ENCODE results near the gene ATP8B4.

The ATP8B4 gene

DNA sequence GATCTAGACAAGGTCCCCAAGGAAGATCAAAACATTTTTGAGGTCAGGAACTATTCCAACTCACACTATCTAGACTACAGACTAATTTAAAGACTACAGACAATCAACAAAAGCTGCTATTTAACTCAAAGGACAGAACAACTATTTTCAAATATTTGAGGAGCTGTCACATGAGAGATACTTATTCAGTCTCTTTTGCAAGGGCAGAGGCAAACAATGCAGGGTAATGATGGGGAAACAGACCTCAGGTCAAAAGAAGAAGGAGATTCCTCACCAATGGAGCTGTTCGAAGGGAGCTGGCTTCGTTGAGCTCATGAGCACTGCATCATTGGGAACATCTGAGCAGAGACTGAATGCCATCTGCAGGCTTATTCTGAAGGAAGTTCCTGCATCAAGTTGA lies 266.3 kb downstream of the ATP8B4 start:
- TF ChIP-seq, protein P1, sequence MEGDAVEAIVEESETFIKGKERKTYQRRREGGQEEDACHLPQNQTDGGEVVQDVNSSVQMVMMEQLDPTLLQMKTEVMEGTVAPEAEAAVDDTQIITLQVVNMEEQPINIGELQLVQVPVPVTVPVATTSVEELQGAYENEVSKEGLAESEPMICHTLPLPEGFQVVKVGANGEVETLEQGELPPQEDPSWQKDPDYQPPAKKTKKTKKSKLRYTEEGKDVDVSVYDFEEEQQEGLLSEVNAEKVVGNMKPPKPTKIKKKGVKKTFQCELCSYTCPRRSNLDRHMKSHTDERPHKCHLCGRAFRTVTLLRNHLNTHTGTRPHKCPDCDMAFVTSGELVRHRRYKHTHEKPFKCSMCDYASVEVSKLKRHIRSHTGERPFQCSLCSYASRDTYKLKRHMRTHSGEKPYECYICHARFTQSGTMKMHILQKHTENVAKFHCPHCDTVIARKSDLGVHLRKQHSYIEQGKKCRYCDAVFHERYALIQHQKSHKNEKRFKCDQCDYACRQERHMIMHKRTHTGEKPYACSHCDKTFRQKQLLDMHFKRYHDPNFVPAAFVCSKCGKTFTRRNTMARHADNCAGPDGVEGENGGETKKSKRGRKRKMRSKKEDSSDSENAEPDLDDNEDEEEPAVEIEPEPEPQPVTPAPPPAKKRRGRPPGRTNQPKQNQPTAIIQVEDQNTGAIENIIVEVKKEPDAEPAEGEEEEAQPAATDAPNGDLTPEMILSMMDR (IDR thresholded peaks at IDR 0.05; ENCODE audit: control extremely low read depth, extremely low read depth, low read depth, missing control alignments), result no peak
- ChIA-PET CTCF (interaction anchor here (1.5 kb wide), 1 partner anchor 24 kb away, joined by 3 read pairs; no protein-coding TSS in a partner anchor), POLR2A (no interaction called here)
- DNase-seq (ENCODE audit: extremely low spot score), result no peak

DNA sequence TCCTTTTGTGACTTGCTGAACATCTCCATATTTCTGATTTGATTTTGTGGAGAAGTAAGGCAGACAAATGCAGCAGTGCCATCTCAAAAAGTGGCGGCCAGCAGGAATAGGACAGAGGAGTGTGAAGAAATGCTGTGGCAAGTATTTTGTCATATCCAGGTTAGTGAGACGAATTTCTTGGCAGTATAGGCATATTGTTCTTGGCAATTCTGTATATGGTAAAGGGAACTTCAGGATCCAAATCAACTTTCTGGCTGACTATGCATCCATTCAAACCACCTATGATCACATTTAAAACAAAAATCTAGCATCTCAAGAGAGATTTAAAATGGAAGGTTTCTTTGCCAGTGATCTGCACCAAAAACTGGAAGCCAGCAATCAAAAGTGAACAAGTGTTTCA lies 270.2 kb downstream of the ATP8B4 start:
- CTCF ChIA-PET, result no interaction called here
- TF ChIP-seq, protein P1 (IDR thresholded peaks at IDR 0.05; ENCODE audit: control extremely low read depth, extremely low read depth, low read depth, missing control alignments), result no peak
- no peak for DNase-seq (ENCODE audit: extremely low spot score)
- POLR2A ChIA-PET, result no interaction called here

DNA sequence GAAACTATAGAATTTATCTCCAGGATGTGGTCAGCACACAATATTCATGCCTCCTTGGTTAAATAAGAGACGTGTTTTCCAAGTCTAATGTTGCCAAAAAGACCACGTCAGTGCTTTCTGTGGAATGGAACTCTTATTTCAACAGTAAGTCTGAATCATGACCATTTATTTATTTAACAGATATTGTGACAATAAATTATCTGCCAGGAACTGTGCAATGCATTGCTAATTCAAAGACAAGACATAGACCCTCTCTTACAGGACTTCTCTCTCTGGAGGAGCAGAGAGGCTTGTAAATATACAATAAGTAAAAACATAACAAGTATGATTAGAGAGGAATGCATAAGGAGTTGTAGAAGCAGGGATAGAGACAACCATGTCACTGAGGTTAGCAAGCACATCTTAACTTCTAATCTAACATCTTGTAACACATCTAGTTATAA lies 270.7 kb downstream of the ATP8B4 start:
- CTCF ChIA-PET, result no interaction called here
- POLR2A ChIA-PET, result no interaction called here
- DNase-seq (ENCODE audit: extremely low spot score), result no peak
- TF ChIP-seq, protein P1 (IDR thresholded peaks at IDR 0.05; ENCODE audit: control extremely low read depth, extremely low read depth, low read depth, missing control alignments), result no peak

DNA sequence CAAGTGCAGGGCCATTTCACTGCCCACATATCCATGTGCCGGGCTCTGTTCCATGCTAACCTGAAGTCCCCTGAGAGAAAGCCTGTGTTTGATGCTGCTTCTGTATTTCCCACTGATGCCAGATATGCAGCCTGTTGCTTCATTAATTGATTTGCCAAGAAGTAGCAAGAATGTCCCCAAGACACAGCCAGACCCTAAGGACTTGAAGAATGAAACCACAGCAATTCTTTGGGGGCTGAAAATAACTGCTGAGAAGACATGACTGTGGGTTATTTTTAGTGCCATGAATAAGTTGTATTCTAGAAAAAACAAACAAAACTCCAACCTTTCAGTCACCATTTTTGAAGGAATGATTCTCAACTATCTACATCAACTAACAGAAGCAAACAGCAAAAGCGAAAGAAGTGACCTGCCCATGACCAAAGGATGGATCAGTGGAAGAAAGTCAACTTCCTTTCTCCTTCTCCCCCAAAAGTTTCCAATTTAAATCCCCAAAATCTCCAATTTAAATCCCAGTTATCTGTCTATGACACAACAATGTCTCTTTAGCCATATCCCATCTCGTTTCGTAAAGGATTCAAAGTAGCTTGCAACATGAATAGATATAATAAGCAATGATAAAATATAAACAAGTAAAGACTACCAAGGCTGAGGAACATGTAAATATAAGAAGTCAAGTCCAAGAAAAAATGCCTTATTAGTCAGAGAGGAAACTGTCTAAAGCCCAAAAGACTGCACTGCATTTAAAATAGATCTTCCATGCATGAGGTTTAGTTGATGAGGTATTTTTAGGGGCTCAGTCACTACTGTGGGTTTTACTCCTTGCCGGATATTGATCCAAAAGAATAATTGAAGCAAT lies 271.4 kb downstream of the ATP8B4 start:
- POLR2A ChIA-PET, result no interaction called here
- CTCF ChIA-PET, result interaction anchor here (0.7 kb wide), 1 partner anchor 12 kb away, joined by 3 read pairs; no protein-coding TSS in a partner anchor
- TF ChIP-seq, protein P1 (IDR thresholded peaks at IDR 0.05; ENCODE audit: control extremely low read depth, extremely low read depth, low read depth, missing control alignments), result no peak
- no peak for DNase-seq (ENCODE audit: extremely low spot score)

DNA sequence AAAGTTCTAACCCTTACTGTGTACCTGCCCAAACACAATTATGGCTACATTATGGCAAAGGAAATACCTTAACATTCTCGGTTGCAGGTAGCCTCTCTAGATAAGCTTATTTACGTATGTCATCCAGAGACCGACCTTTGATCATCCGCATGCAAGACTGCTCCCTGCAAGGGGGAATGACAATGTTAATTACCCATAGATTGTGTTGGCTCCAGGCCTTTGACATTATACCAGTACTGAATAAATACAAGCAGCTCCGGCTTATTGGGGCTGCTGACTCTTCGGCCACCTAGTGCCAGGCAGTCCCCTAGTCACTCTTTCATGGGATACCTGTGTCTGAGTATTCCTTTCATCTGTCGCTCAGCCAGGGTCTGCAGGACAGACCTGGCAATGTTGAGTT lies 274.6 kb downstream of the ATP8B4 start:
- ChIA-PET POLR2A (no interaction called here), CTCF (no interaction called here)
- TF ChIP-seq, protein P1 (IDR thresholded peaks at IDR 0.05; ENCODE audit: control extremely low read depth, extremely low read depth, low read depth, missing control alignments), result no peak
- DNase-seq (ENCODE audit: extremely low spot score), result no peak

DNA sequence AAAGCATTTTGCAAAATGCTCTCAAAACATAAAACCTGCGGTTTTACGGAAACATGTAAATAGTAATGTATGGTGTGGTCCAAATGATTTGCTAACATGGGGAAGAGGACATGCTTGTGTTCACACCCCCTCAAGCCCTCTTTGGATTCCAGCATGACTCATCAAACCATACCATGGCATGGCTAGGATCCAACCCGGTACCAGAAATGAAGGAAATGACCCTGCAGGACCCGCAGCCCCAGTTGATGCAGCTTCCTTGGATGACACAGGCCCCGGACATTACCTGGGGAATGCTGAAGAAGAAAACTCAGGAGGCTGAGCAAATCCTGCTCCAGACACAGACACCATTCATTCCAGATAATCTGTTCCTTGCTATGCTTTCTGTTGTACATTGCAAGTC lies 275.3 kb downstream of the ATP8B4 start:
- POLR2A ChIA-PET, result no interaction called here
- CTCF ChIA-PET, result no interaction called here
- TF ChIP-seq, protein P1 (IDR thresholded peaks at IDR 0.05; ENCODE audit: control extremely low read depth, extremely low read depth, low read depth, missing control alignments), result no peak
- no peak for DNase-seq (ENCODE audit: extremely low spot score)

All from GM10248 (cell line).